Hepatocyte (in vitro differentiated cells): Measurements from ENCODE around the gene CELF5.

Experiments
- EZH2 ChIP-seq: fragments of 200-600 bp; sonication (generic); IDR thresholded peaks from 2 replicates; pipeline ENCODE4 v1.6.1; 2016; ENCODE audit warnings: antibody characterized with exemption, mild to moderate bottlenecking, borderline replicate concordance
- TF ChIP-seq, protein P1 (sequence below): fragments of 200-600 bp; sonication (generic); IDR thresholded peaks from 2 replicates; pipeline ENCODE4 v1.5.1; 2016; ENCODE audit warnings: antibody characterized with exemption, mild to moderate bottlenecking; ENCODE audit not compliant: poor library complexity

DNA sequence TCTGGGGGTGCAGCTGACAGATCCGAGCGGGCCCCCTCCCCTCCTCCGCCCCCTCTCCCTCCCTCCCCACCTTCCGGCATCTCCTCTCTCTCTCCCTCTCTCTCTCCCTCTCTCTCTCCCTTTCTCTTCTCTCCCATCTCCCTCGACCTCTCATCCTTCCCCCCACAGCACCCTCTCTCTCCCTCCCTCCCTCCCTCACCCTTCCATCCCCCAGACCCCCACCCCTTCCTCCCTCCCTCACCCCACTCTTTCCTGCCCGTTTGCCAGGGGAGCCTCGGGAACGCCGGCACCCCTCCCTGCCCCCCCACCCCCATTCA is 666 bp downstream of the CELF5 start:
- TF ChIP-seq, protein P1, sequence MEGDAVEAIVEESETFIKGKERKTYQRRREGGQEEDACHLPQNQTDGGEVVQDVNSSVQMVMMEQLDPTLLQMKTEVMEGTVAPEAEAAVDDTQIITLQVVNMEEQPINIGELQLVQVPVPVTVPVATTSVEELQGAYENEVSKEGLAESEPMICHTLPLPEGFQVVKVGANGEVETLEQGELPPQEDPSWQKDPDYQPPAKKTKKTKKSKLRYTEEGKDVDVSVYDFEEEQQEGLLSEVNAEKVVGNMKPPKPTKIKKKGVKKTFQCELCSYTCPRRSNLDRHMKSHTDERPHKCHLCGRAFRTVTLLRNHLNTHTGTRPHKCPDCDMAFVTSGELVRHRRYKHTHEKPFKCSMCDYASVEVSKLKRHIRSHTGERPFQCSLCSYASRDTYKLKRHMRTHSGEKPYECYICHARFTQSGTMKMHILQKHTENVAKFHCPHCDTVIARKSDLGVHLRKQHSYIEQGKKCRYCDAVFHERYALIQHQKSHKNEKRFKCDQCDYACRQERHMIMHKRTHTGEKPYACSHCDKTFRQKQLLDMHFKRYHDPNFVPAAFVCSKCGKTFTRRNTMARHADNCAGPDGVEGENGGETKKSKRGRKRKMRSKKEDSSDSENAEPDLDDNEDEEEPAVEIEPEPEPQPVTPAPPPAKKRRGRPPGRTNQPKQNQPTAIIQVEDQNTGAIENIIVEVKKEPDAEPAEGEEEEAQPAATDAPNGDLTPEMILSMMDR, result no peak
- TF ChIP-seq EZH2, result no peak
